ENCODE measurements around the gene KATNB1. TPM values are rescaled to one million over a fixed set of nuclear protein-coding genes. Genes with fewer than 3 reads are reported as not detected.

Gene KATNB1
- total RNA-seq, 2 experiments from 2014 or later = 37.4 to 43.5 TPM

DNA sequence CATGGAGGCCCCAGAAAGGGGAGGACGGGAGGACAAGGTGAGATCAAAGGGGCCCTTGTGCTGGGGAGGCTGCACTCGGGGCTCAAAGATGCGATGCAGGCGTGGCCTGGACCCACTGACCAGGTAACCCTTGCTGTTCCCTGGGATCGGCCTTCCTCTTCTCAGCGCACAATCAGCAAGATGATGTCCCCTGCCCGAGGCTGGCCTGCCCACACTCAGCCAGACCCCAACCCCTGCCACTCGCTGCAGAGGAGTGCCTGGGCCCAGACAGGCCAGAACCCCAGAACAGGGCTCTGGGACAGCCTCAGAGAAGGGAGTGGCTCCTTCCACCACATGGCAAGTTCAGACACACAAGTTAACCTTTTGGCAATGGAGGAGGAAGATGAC is 51.9 kb downstream of the KATNB1 start:
- ChIA-PET POLR2A (interaction anchor here (0.7 kb wide), 1 partner anchor 340 kb away, joined by 3 read pairs; the partner anchor contains the start of genes CIAPIN1 and COQ9), CTCF (ENCODE audit: unreplicated experiment) (no interaction called here)
- no peaks in the 10 kb centered on the region for H3K36me3 ChIP-seq (ENCODE audit: insufficient read depth, low read length)
- DNase-seq (ENCODE audit: low spot score) = no peak
- no peak overlapping the region for H3K4me2 ChIP-seq (ENCODE audit: low read length)
- H3K4me1 ChIP-seq (ENCODE audit: insufficient read depth, low read length, poor library complexity, severe bottlenecking) = no peaks in the 10 kb centered on the region
- BruUV-seq (replicated peaks) = no TSS peak
- no peak overlapping the region for H3K4me3 ChIP-seq (ENCODE audit: low read depth, low read length, poor library complexity, severe bottlenecking)
- no peak overlapping the region for H2AFZ ChIP-seq (ENCODE audit: low read length)
- H4K20me1 ChIP-seq (ENCODE audit: insufficient read depth, low read length) = no peaks in the 10 kb centered on the region
- H3K79me2 ChIP-seq (ENCODE audit: insufficient read depth, low read depth, low read length) = no peaks in the 10 kb centered on the region
- TF ChIP-seq, protein P1, sequence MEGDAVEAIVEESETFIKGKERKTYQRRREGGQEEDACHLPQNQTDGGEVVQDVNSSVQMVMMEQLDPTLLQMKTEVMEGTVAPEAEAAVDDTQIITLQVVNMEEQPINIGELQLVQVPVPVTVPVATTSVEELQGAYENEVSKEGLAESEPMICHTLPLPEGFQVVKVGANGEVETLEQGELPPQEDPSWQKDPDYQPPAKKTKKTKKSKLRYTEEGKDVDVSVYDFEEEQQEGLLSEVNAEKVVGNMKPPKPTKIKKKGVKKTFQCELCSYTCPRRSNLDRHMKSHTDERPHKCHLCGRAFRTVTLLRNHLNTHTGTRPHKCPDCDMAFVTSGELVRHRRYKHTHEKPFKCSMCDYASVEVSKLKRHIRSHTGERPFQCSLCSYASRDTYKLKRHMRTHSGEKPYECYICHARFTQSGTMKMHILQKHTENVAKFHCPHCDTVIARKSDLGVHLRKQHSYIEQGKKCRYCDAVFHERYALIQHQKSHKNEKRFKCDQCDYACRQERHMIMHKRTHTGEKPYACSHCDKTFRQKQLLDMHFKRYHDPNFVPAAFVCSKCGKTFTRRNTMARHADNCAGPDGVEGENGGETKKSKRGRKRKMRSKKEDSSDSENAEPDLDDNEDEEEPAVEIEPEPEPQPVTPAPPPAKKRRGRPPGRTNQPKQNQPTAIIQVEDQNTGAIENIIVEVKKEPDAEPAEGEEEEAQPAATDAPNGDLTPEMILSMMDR (conservative IDR thresholded peaks at IDR 0.05; ENCODE audit: low read length) = no peak
- no peak for TF ChIP-seq EZH2phosphoT487 (IDR thresholded peaks at IDR 0.05; ENCODE audit: borderline replicate concordance, low read depth, low read length)
- intact Hi-C loops (cut with micrococcal nuclease; ENCODE audit: unreplicated experiment) = no loop called here
- no peaks in the 10 kb centered on the region for H3K9me2 ChIP-seq (ENCODE audit: insufficient read depth, low read length)
- no peak overlapping the region for H3K27ac ChIP-seq (ENCODE audit: low read depth, low read length, poor library complexity, severe bottlenecking)
- no peaks in the 10 kb centered on the region for H3K9me3 ChIP-seq (ENCODE audit: low read length)

DNA sequence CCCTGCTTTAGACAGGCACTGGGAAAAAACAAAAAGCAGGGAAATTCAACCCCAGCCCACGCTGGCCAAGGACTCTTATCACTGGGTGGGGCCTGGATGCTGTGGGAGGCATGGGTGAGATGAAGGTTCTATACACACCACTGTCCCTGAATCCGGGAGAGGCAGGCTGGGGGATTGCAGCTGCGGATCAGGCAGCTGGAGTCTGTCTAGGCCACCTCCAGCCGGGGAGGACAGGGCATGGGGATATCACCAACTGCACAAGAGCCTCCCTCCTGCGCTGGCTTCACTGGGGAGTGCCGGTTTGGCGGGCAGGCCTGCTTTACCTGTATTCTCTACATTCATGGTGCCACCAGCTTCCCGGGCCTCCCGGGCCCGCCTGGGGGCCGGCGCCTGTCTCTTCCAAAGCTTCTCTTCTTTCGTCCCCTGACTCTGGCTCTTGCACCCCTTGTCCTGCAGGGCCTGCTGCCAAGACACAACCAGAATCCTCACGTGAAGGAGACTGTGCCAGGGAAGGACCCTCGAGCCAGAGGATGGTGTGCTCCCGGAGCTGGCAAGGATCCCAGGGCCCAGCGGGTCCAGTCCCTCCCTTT is 52.8 kb downstream of the KATNB1 start:
- POLR2A ChIA-PET = no interaction called here

DNA sequence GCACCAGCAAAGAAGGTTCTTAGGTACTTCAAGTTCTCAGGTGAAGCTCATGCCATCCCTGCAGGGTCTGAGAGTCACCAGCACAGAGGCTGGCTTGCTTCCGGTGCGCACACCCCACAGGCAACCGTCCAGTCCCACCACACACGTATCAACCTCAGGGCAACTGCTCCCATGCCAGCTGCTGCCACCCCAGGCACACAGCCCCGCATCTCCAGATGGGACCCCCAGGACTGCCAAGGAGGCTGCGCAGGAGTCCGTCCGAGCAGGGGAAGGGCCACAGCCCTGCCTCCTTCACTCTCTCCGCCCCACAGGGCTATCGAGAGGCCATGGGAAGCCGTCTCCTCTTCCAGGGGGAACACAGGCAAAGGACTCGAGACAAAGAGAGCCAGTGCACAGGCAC is 53.4 kb downstream of the KATNB1 start:
- Histone ChIP-seq H4K20me1 (ENCODE audit: insufficient read depth, low read length) (no peaks in the 10 kb centered on the region), H3K4me2 (ENCODE audit: low read length) (no peak overlapping the region), H2AFZ (ENCODE audit: low read length) (no peak overlapping the region), H3K36me3 (ENCODE audit: insufficient read depth, low read length) (no peaks in the 10 kb centered on the region), H3K9me2 (ENCODE audit: insufficient read depth, low read length) (no peaks in the 10 kb centered on the region), H3K4me3 (ENCODE audit: low read depth, low read length, poor library complexity, severe bottlenecking) (no peak overlapping the region), H3K27ac (ENCODE audit: low read depth, low read length, poor library complexity, severe bottlenecking) (no peak overlapping the region), H3K4me1 (ENCODE audit: insufficient read depth, low read length, poor library complexity, severe bottlenecking) (no peaks in the 10 kb centered on the region), H3K9me3 (ENCODE audit: low read length) (no peaks in the 10 kb centered on the region), H3K79me2 (ENCODE audit: insufficient read depth, low read depth, low read length) (no peaks in the 10 kb centered on the region)
- intact Hi-C loops (cut with micrococcal nuclease; ENCODE audit: unreplicated experiment) = no loop called here
- no TSS peak for BruUV-seq (replicated peaks)
- DNase-seq (ENCODE audit: low spot score) = no peak
- TF ChIP-seq EZH2phosphoT487 (IDR thresholded peaks at IDR 0.05; ENCODE audit: borderline replicate concordance, low read depth, low read length) = no peak
- TF ChIP-seq, protein P1 (conservative IDR thresholded peaks at IDR 0.05; ENCODE audit: low read length) = no peak
- POLR2A ChIA-PET = no interaction called here
- CTCF ChIA-PET (ENCODE audit: unreplicated experiment) = no interaction called here

More for the DNA sequence above, 52.8 kb downstream of the KATNB1 start:
- CTCF ChIA-PET (ENCODE audit: unreplicated experiment) = no interaction called here
- H3K9me3 ChIP-seq (ENCODE audit: low read length) = no peaks in the 10 kb centered on the region
- H3K4me2 ChIP-seq (ENCODE audit: low read length) = no peak overlapping the region
- no TSS peak for BruUV-seq (replicated peaks)
- H3K9me2 ChIP-seq (ENCODE audit: insufficient read depth, low read length) = no peaks in the 10 kb centered on the region
- H3K36me3 ChIP-seq (ENCODE audit: insufficient read depth, low read length) = no peaks in the 10 kb centered on the region
- DNase-seq (ENCODE audit: low spot score) = no peak
- H3K79me2 ChIP-seq (ENCODE audit: insufficient read depth, low read depth, low read length) = no peaks in the 10 kb centered on the region
- no peak overlapping the region for H2AFZ ChIP-seq (ENCODE audit: low read length)
- no peaks in the 10 kb centered on the region for H4K20me1 ChIP-seq (ENCODE audit: insufficient read depth, low read length)
- no peak overlapping the region for H3K27ac ChIP-seq (ENCODE audit: low read depth, low read length, poor library complexity, severe bottlenecking)
- H3K4me3 ChIP-seq (ENCODE audit: low read depth, low read length, poor library complexity, severe bottlenecking) = no peak overlapping the region
- no peak for TF ChIP-seq EZH2phosphoT487 (IDR thresholded peaks at IDR 0.05; ENCODE audit: borderline replicate concordance, low read depth, low read length)
- TF ChIP-seq, protein P1 (conservative IDR thresholded peaks at IDR 0.05; ENCODE audit: low read length) = no peak
- intact Hi-C loops (cut with micrococcal nuclease; ENCODE audit: unreplicated experiment) = no loop called here
- H3K4me1 ChIP-seq (ENCODE audit: insufficient read depth, low read length, poor library complexity, severe bottlenecking) = no peaks in the 10 kb centered on the region

Measured in OCI-LY7 (cell line).